Suprapubic skin (tissue), 4 donors: ENCODE measurements around the gene ZSCAN20. TPM values are rescaled to one million over a fixed set of nuclear protein-coding genes. Genes with fewer than 3 reads are reported as not detected.

Source experiments
- DNase-seq, 2 donors: peaks; one replicate each; pipeline ENCODE4 v3.0.0-alpha.2; 2019; ENCODE audit warnings: low spot score in 2 of 2
- H3K27ac ChIP-seq: fragments of 200-600 bp; sonication (generic); one replicate; pipeline ENCODE4 v1.5.1; 2019
- H3K27me3 ChIP-seq: fragments of 200-600 bp; sonication (generic); one replicate; pipeline ENCODE4 v1.5.1; 2019
- H3K36me3 ChIP-seq: fragments of 200-600 bp; sonication (generic); one replicate; pipeline ENCODE4 v1.5.1; 2019
- H3K4me1 ChIP-seq: fragments of 200-600 bp; sonication (generic); one replicate; pipeline ENCODE4 v1.5.1; 2019
- H3K4me3 ChIP-seq: fragments of 200-600 bp; sonication (generic); one replicate; pipeline ENCODE4 v1.5.1; 2019; ENCODE audit warnings: mild to moderate bottlenecking
- H3K9me3 ChIP-seq: fragments of 200-600 bp; sonication (generic); one replicate; pipeline ENCODE4 v1.5.1; 2019
- CTCF ChIP-seq, 2 donors: fragments of 200-600 bp in 1 of 2; fragments of 450-650 bp in 1 of 2; sonication (generic) in 1 of 2; IDR thresholded peaks; one replicate each; pipeline ENCODE4 v1.5.1; 2016 to 2019; ENCODE audit warnings: antibody characterized with exemption in 2 of 2, mild to moderate bottlenecking in 1 of 2, moderate library complexity in 1 of 2
- EP300 ChIP-seq: sonication (generic); formaldehyde crosslinking; IDR thresholded peaks from one replicate; pipeline ENCODE4 v1.6.1; 2017; ENCODE audit warnings: antibody characterized with exemption
- POLR2A ChIP-seq, 2 donors: fragments of 450-650 bp; IDR thresholded peaks; one replicate each; pipeline ENCODE4 v1.6.1; 2017; ENCODE audit warnings: antibody characterized with exemption in 2 of 2, mild to moderate bottlenecking in 2 of 2, moderate library complexity in 2 of 2
- POLR2AphosphoS5 ChIP-seq, 3 donors: sonication (generic); formaldehyde crosslinking; IDR thresholded peaks; one replicate each; pipeline ENCODE4 v1.6.1; 2017; ENCODE audit warnings: antibody characterized with exemption in 3 of 3
- WGBS: methylation state at CpG from one replicate; pipeline ENCODE4 v1.1.5; 2018; 5-methylcytosine and 5-hydroxymethylcytosine counted together
- total RNA-seq, 4 donors: library from RNA; depleted of rRNA; stranded (reverse); fragments of >200 nt; gene quantifications; one replicate each; pipeline ENCODE4 v1.1.0, GENCODE V29; 2016

ZSCAN20 gene
- total RNA-seq, 4 donors from 2014 or later, result 1.4 to 7.0 (median 3.2) TPM

GRCh38 chr1:33439662-33440061 lies 32.8 kb upstream of the ZSCAN20 start:
- H3K4me1 ChIP-seq, result peaks cover 5% of the 10 kb centered on the region
- H3K4me3 ChIP-seq, result no peak overlapping the region
- no peak for DNase-seq
- H3K36me3 ChIP-seq, result no peaks in the 10 kb centered on the region
- H3K27me3 ChIP-seq, result no peaks in the 10 kb centered on the region
- no peak overlapping the region for H3K27ac ChIP-seq
- TF ChIP-seq POLR2AphosphoS5 (IDR thresholded peaks at IDR 0.05) (no peak), EP300 (no peak), CTCF (IDR thresholded peaks at IDR 0.05) (no peak), POLR2A (IDR thresholded peaks at IDR 0.05) (no peak)
- WGBS, result 40% methylated on average over 1 of the region's 1 CpG
- no peaks in the 10 kb centered on the region for H3K9me3 ChIP-seq

- DNase-seq, result no peak
- Histone ChIP-seq H3K27me3 (no peaks in the 10 kb centered on the region), H3K36me3 (no peaks in the 10 kb centered on the region), H3K9me3 (no peaks in the 10 kb centered on the region), H3K4me3 (no peak overlapping the region), H3K27ac (no peak overlapping the region), H3K4me1 (peaks cover 5% of the 10 kb centered on the region)
- WGBS, result 75% methylated on average over 6 of the region's 6 CpGs
- TF ChIP-seq POLR2AphosphoS5 (IDR thresholded peaks at IDR 0.05) (no peak), CTCF (IDR thresholded peaks at IDR 0.05) (no peak), POLR2A (IDR thresholded peaks at IDR 0.05) (no peak), EP300 (no peak)
These were observed 31.2 kb upstream of the ZSCAN20 start for GRCh38 chr1:33441088-33441745.

- 62% methylated on average over 1 of the region's 1 CpG for WGBS
These were observed 30.3 kb upstream of the ZSCAN20 start for GRCh38 chr1:33442141-33442540.

GRCh38 chr1:33443080-33443704 lies 29.3 kb upstream of the ZSCAN20 start:
- Histone ChIP-seq H3K4me1 (peaks cover 5% of the 10 kb centered on the region), H3K36me3 (no peaks in the 10 kb centered on the region), H3K27ac (no peak overlapping the region), H3K4me3 (no peak overlapping the region), H3K27me3 (no peaks in the 10 kb centered on the region), H3K9me3 (no peaks in the 10 kb centered on the region)
- TF ChIP-seq POLR2A (IDR thresholded peaks at IDR 0.05) (no peak), EP300 (no peak), CTCF (IDR thresholded peaks at IDR 0.05) (no peak), POLR2AphosphoS5 (IDR thresholded peaks at IDR 0.05) (no peak)
- no peak for DNase-seq
- WGBS, result 49% methylated on average over 4 of the region's 4 CpGs

More at GRCh38 chr1:33442141-33442540, 30.3 kb upstream of the ZSCAN20 start:
- TF ChIP-seq EP300 (no peak), POLR2A (IDR thresholded peaks at IDR 0.05) (no peak), POLR2AphosphoS5 (IDR thresholded peaks at IDR 0.05) (no peak), CTCF (IDR thresholded peaks at IDR 0.05) (no peak)
- Histone ChIP-seq H3K36me3 (no peaks in the 10 kb centered on the region), H3K9me3 (no peaks in the 10 kb centered on the region), H3K27me3 (no peaks in the 10 kb centered on the region), H3K4me3 (no peak overlapping the region), H3K4me1 (peaks cover 5% of the 10 kb centered on the region), H3K27ac (no peak overlapping the region)
- DNase-seq, result no peak

- DNase-seq, result no peak
- TF ChIP-seq POLR2AphosphoS5 (IDR thresholded peaks at IDR 0.05) (no peak), POLR2A (IDR thresholded peaks at IDR 0.05) (no peak), EP300 (no peak), CTCF (IDR thresholded peaks at IDR 0.05) (no peak)
- no peaks in the 10 kb centered on the region for H3K9me3 ChIP-seq
- H3K27ac ChIP-seq, result no peak overlapping the region
- no peaks in the 10 kb centered on the region for H3K36me3 ChIP-seq
- peaks cover 5% of the 10 kb centered on the region for H3K4me1 ChIP-seq
- no peak overlapping the region for H3K4me3 ChIP-seq
- WGBS, result 60% methylated on average over 5 of the region's 6 CpGs
- H3K27me3 ChIP-seq, result no peaks in the 10 kb centered on the region
These were observed 28.7 kb upstream of the ZSCAN20 start for GRCh38 chr1:33443705-33444180.
